Measurements from ENCODE around the gene MRPL21.

DNA sequence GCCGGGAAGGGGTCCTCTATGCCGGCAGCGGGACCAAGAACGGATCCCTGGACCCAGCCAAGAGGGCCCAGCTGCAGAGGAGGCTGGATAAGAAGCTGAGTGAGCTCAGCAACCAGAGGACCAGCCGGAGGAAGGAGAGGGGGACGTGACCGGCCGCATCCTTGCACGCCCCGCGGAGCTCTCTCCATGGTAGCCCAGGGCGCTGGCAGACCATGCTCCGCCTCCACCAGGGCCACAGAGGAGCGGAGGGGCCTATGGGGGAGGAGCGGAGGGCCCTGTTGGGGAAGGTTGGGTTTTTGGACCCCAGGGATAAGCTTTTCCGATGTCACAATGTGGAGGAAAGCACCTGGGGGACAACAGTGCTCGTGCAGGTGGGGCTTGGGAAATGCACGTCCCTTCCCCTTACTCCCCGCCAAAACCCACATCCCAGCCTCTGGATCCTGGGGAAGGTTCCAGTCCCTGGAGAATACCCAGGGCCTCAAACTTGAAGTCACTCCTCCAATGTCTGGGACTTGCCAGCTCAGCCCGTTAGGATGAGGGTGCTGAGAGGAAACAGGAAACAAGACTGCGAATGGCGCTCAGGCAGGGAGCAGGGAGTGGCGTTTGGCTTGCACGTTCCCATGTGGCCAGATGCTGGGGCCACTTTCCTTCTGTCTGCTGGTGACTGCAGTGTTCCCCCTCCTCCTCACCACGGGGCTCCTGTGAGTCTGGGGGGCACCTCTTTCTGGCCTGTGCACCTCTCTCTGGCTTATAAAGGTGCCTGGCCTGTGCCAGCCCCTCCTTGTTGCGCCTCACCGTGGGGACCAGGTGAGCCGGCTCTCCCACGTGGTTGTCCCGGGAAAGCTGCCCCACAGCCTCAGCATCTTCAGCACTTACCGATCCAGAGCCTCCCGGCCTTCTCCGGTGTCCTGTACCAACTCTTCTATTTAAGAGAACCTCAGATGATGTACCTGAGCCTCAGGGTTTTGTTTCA is 36.2 kb upstream of the MRPL21 start:
- TF ChIP-seq, protein P1, sequence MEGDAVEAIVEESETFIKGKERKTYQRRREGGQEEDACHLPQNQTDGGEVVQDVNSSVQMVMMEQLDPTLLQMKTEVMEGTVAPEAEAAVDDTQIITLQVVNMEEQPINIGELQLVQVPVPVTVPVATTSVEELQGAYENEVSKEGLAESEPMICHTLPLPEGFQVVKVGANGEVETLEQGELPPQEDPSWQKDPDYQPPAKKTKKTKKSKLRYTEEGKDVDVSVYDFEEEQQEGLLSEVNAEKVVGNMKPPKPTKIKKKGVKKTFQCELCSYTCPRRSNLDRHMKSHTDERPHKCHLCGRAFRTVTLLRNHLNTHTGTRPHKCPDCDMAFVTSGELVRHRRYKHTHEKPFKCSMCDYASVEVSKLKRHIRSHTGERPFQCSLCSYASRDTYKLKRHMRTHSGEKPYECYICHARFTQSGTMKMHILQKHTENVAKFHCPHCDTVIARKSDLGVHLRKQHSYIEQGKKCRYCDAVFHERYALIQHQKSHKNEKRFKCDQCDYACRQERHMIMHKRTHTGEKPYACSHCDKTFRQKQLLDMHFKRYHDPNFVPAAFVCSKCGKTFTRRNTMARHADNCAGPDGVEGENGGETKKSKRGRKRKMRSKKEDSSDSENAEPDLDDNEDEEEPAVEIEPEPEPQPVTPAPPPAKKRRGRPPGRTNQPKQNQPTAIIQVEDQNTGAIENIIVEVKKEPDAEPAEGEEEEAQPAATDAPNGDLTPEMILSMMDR (conservative IDR thresholded peaks at IDR 0.05; ENCODE audit: low read depth in 2 of 2): no peak
- TF ChIP-seq POLR2AphosphoS5 (IDR thresholded peaks at IDR 0.05; ENCODE audit: low read depth): no peak
- no peak for TF ChIP-seq EZH2 (IDR thresholded peaks at IDR 0.05; ENCODE audit: low read depth, unreplicated experiment)
- TF ChIP-seq ZNF331 (CRISPR knock-in tag; IDR thresholded peaks at IDR 0.05; ENCODE audit: low read depth): no peak
- TF ChIP-seq NANOG (IDR thresholded peaks at IDR 0.05; ENCODE audit: borderline replicate concordance): no peak
- TF ChIP-seq, protein P2, sequence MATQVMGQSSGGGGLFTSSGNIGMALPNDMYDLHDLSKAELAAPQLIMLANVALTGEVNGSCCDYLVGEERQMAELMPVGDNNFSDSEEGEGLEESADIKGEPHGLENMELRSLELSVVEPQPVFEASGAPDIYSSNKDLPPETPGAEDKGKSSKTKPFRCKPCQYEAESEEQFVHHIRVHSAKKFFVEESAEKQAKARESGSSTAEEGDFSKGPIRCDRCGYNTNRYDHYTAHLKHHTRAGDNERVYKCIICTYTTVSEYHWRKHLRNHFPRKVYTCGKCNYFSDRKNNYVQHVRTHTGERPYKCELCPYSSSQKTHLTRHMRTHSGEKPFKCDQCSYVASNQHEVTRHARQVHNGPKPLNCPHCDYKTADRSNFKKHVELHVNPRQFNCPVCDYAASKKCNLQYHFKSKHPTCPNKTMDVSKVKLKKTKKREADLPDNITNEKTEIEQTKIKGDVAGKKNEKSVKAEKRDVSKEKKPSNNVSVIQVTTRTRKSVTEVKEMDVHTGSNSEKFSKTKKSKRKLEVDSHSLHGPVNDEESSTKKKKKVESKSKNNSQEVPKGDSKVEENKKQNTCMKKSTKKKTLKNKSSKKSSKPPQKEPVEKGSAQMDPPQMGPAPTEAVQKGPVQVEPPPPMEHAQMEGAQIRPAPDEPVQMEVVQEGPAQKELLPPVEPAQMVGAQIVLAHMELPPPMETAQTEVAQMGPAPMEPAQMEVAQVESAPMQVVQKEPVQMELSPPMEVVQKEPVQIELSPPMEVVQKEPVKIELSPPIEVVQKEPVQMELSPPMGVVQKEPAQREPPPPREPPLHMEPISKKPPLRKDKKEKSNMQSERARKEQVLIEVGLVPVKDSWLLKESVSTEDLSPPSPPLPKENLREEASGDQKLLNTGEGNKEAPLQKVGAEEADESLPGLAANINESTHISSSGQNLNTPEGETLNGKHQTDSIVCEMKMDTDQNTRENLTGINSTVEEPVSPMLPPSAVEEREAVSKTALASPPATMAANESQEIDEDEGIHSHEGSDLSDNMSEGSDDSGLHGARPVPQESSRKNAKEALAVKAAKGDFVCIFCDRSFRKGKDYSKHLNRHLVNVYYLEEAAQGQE (IDR thresholded peaks at IDR 0.05; ENCODE audit: unreplicated experiment): no peak
- TF ChIP-seq CREB1 (CRISPR knock-in tag; IDR thresholded peaks at IDR 0.05; ENCODE audit: low read depth): no peak
- no peak for TF ChIP-seq JUNB (IDR thresholded peaks at IDR 0.05; ENCODE audit: unreplicated experiment)
- TF ChIP-seq EZH2phosphoT487 (IDR thresholded peaks at IDR 0.05; ENCODE audit: unreplicated experiment): no peak

Measured in GM23338 (cell line).